Spleen (tissue), 7 donors: Measurements from ENCODE around the gene FTL.

Experiments
- CTCF ChIP-seq, 11 experiments: fragments of 200-600 bp in 7 of 11; fragments of 450-650 bp in 4 of 11; sonication (generic) in 4 of 11; IDR thresholded peaks in 8 of 11; conservative IDR thresholded peaks in 3 of 11; 1 replicate in 7 of 11; 2 replicates in 4 of 11; pipeline versions ENCODE4 v1.4.0 to v1.8.0; 2016 to 2021; ENCODE audit warnings: antibody characterized with exemption in 11 of 11, inconsistent platforms in 4 of 11, mild to moderate bottlenecking in 1 of 11
- POLR2A ChIP-seq, 3 donors: fragments of 450-650 bp; IDR thresholded peaks; one replicate each; pipeline ENCODE4 v1.5.1; 2017; ENCODE audit warnings: antibody characterized with exemption in 3 of 3, mild to moderate bottlenecking in 1 of 3
- donor health status: DM: no; HTN: no; CAD: no; lungs with moderate emphysema.
- donor health status: DM: no; HTN: no; CAD: no.
- donor health status: DM: no; HTN: no; CAD: no.

DNA sequence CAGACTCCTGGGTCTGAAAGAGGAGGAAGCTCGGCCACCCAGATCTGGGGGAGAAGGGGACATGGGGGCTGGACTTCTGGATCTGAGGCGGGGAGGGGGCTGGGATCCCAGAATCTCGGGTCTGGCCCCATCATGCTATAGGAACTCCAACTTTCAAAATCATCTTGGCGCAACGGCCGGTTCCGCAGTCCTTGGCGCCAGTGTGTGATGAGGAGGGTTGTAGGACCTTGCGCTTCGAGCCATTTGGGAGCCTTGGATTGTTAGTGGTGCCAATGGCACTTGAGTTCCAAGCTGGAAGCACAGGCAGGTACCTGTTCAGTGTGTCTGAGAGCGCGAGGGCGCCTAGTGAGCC, 28.9 kb downstream of the FTL start:
- TF ChIP-seq CTCF (IDR thresholded peaks at IDR 0.05 in 8 of 11, conservative IDR thresholded peaks at IDR 0.05 in 3 of 11) = no peak
- no peak for TF ChIP-seq POLR2A (IDR thresholded peaks at IDR 0.05)
